SJSA1 (cell line): ENCODE data around the gene MAP1LC3B2. TPM values are rescaled to one million over a fixed set of nuclear protein-coding genes. Genes with fewer than 3 reads are reported as not detected.
"Not testable (repeated sequence)": the region's sequence is repeated elsewhere in the genome, so short reads cannot be mapped to it uniquely, and the experiment has no call there.

Experiments
- DNase-seq, 2 experiments: peaks; one replicate each; pipeline ENCODE4 v3.0.0-alpha.2; 2015 to 2020; ENCODE audit warnings: low spot score in 2 of 2, low read depth in 1 of 2
- H3K27ac ChIP-seq: fragments of 250-450 bp; sonication (Bioruptor Pico); 2 replicates; pipeline ENCODE4 v1.5.1; 2020; ENCODE audit warnings: mild to moderate bottlenecking, moderate library complexity
- H3K27me3 ChIP-seq: fragments of 250-450 bp; sonication (Bioruptor Pico); replicated peaks from 2 replicates; pipeline ENCODE4 v1.5.1; 2020; ENCODE audit warnings: mild to moderate bottlenecking, moderate library complexity
- H3K36me3 ChIP-seq: fragments of 250-450 bp; sonication (Bioruptor Pico); 2 replicates; pipeline ENCODE4 v1.5.1; 2020; ENCODE audit warnings: mild to moderate bottlenecking
- H3K4me1 ChIP-seq: fragments of 250-450 bp; sonication (Bioruptor Pico); replicated peaks from 2 replicates; pipeline ENCODE4 v1.6.1; 2021; ENCODE audit warnings: mild to moderate bottlenecking
- H3K4me3 ChIP-seq: fragments of 250-450 bp; sonication (Bioruptor Pico); 2 replicates; pipeline ENCODE4 v1.5.1; 2020; ENCODE audit warnings: mild to moderate bottlenecking
- H3K9me3 ChIP-seq: fragments of 250-450 bp; sonication (Bioruptor Pico); replicated peaks from 2 replicates; pipeline ENCODE4 v1.5.1; 2020; ENCODE audit warnings: mild to moderate bottlenecking
- total RNA-seq: library from RNA; depleted of rRNA; stranded (reverse); fragments of >200 nt; shearing (Covaris generic); gene quantifications from 2 replicates; pipeline ENCODE4 v1.2.3, GENCODE V29; 2014

The MAP1LC3B2 gene
- total RNA-seq, 1 experiment from 2014 or later: 0.37 TPM

GRCh38 chr12:116556964-116557698 is 2.0 kb upstream of the MAP1LC3B2 start:
- Histone ChIP-seq H3K4me3 (no peak overlapping the region), H3K36me3 (no peaks in the 10 kb centered on the region), H3K27me3 (no peaks in the 10 kb centered on the region), H3K4me1 (peaks cover 11% of the 10 kb centered on the region), H3K9me3 (0 out of 2 replicates have a peak, but pooled peaks cover under 1% of the 10 kb centered on the region), H3K27ac (no peak overlapping the region; the same call in 1 of the 2 replicates)
- no peak for DNase-seq

DNA sequence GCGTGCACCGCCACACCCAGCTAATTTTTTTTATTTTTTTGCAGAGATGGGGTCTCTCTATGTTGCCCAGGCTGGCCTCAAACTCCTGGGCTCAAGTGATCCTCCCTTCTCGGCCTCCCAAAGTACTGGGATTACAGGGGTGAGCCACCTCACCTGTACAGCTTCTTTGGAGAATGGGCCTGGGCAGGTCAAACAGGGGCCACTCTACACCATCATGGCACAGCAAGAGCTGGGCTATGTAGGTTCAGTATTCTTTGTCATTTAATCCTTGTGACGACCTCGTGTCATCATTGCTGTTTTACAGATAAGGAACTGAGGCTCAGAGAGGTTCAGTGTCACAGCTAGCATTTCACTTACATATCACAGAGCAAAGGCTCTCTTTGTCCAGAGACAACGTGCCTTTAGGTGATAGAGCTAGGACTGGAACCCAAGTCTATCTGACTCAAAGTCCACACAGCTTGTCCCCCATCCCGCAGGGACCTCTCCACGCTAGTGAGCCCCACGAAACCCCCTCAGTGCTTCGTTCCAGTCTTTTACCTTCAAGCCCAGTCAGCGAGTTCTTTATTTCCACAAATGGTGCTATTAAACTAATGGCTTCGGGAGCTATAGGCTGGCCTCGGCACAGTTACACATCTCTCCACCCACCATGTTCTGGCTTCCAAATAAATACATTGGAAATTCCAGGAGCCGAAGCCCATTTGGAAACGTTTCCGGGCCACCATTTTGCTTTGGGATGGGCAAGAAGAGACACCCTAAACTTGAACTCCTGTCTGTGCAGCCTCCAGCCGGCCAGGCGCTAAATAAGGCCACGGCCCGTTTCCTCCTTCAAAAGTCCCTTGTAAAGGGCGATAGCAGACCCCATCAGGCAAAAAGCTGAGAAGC is 660 bp upstream of the MAP1LC3B2 start:
- Histone ChIP-seq H3K36me3 (no peaks in the 10 kb centered on the region), H3K27ac (peak overlapping the region; percentile 90), H3K9me3 (peaks cover 4% of the 10 kb centered on the region; the same call in 1 of the 2 replicates), H3K27me3 (no peaks in the 10 kb centered on the region), H3K4me1 (peaks cover 11% of the 10 kb centered on the region), H3K4me3 (no peak overlapping the region)
- no peak for DNase-seq

- H3K4me3 ChIP-seq: no peak overlapping the region
- H3K27ac ChIP-seq: no peak overlapping the region
- peaks cover 4% of the 10 kb centered on the region; the same call in 1 of the 2 replicates for H3K9me3 ChIP-seq
- no peaks in the 10 kb centered on the region for H3K27me3 ChIP-seq
- no peak for DNase-seq
- H3K4me1 ChIP-seq: peaks cover 11% of the 10 kb centered on the region
- no peaks in the 10 kb centered on the region for H3K36me3 ChIP-seq
These were observed 2.1 kb downstream of the MAP1LC3B2 start for GRCh38 chr12:116561181-116561821.

- peaks cover 4% of the 10 kb centered on the region; the same call in 1 of the 2 replicates for H3K9me3 ChIP-seq
- H3K36me3 ChIP-seq: no peaks in the 10 kb centered on the region
- H3K27ac ChIP-seq: no peak overlapping the region
- peaks cover 11% of the 10 kb centered on the region for H3K4me1 ChIP-seq
- H3K4me3 ChIP-seq: no peak overlapping the region
- no peaks in the 10 kb centered on the region for H3K27me3 ChIP-seq
- DNase-seq: no peak
These were observed 2.9 kb downstream of the MAP1LC3B2 start for GRCh38 chr12:116562090-116562489.

- no peak for DNase-seq
- Histone ChIP-seq H3K9me3 (peaks cover 4% of the 10 kb centered on the region; the same call in 1 of the 2 replicates), H3K4me3 (no peak overlapping the region), H3K4me1 (peaks cover 11% of the 10 kb centered on the region), H3K36me3 (no peaks in the 10 kb centered on the region), H3K27me3 (no peaks in the 10 kb centered on the region), H3K27ac (no peak overlapping the region)
These were observed 4.1 kb downstream of the MAP1LC3B2 start for GRCh38 chr12:116563262-116563661.

GRCh38 chr12:116564080-116564479 is 4.9 kb downstream of the MAP1LC3B2 start:
- no peaks in the 10 kb centered on the region for H3K36me3 ChIP-seq
- DNase-seq: no peak
- H3K27ac ChIP-seq: no peak overlapping the region
- H3K4me3 ChIP-seq: no peak overlapping the region
- peaks cover 7% of the 10 kb centered on the region for H3K4me1 ChIP-seq
- H3K9me3 ChIP-seq: peaks cover 4% of the 10 kb centered on the region; the same call in 1 of the 2 replicates
- no peaks in the 10 kb centered on the region for H3K27me3 ChIP-seq

DNA sequence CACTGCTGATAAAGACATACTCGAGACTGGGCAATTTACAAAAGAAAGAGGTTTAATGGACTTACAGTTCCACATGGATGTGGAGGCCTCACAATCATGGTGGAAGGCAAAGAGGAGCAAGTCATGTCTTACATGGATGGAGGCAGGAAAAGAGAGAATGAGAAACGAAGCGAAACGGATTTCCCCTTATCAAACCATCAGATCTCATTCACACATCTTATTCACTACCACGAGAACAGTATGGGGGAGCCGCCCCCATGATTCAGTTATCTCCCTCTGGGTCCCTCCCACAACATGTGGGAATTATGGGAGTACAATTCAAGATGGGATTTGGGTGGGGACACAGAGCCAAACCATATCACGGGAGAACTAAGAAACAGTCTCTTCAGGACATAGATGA is 6.0 kb downstream of the MAP1LC3B2 start:
- not testable (repeated sequence) for H3K27me3 ChIP-seq, H3K9me3 ChIP-seq, H3K4me3 ChIP-seq, DNase-seq, H3K27ac ChIP-seq, H3K36me3 ChIP-seq, H3K4me1 ChIP-seq

DNA sequence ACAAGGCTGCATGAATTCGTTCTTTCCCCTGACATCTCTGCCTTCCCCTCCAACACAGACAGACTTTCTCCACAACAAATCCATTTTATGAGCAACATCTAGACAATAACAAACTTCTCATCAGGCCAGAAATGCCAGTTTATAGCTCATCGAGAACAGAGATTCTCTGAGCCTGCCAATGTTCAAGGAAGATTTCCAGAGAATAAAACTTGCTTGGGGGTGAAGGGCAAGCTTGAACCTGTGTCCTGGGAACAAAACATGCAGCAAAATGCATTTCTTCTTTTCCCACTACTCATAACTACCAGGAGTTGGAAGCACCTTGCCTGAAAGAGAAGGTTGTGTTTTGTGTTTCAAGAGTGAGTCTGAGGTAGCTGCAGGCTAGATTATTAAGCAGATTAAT is 6.8 kb downstream of the MAP1LC3B2 start:
- no peaks in the 10 kb centered on the region for H3K4me1 ChIP-seq
- no peak for DNase-seq
- H3K36me3 ChIP-seq: no peaks in the 10 kb centered on the region

DNA sequence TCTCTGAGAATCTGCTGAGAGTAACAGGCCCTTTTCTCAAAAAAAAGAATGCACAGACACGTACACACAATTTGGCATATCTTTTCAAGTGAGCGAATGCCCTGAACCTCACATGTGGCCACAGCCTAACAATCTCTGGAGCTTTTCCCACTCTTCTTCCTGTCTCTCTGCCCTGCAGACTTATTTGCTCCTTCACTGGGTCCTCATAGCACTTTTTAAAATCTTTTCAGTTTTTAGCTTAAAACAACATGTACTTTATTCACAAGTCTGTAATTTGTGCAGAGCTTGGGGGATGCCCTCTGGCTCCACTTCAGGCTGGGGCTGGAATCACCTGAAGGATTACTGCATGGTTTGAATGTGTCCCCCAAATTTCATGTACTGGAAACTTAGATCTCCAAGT is 9.0 kb downstream of the MAP1LC3B2 start:
- Histone ChIP-seq H3K4me1 (no peaks in the 10 kb centered on the region), H3K27me3 (no peaks in the 10 kb centered on the region), H3K4me3 (no peak overlapping the region), H3K27ac (no peak overlapping the region), H3K36me3 (no peaks in the 10 kb centered on the region), H3K9me3 (no peaks in the 10 kb centered on the region)
- no peak for DNase-seq

More for the DNA sequence above, 6.8 kb downstream of the MAP1LC3B2 start:
- H3K4me3 ChIP-seq: no peak overlapping the region
- peaks cover 4% of the 10 kb centered on the region; the same call in 1 of the 2 replicates for H3K9me3 ChIP-seq
- no peaks in the 10 kb centered on the region for H3K27me3 ChIP-seq
- no peak overlapping the region for H3K27ac ChIP-seq

DNA sequence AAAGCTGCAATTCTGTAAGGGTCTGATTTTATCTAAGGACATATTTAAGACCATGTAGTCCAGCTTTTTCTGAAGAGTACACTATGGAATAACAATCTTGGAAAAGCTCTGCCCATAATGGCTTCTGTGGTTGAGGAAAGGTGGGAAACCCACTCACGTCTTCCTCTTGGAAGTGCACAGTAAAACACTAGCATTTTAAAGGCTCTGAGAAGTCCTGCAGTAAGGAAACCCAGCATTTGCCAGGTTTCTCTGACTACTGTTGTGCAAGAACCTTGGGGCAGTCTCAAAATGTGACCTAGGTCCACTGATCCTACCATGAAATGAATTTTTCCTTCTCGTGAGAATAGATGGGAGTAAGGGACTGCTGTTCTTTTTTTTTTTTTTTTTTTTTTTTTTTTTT is 11.9 kb downstream of the MAP1LC3B2 start:
- DNase-seq: no peak
- H3K9me3 ChIP-seq: no peaks in the 10 kb centered on the region
- H3K27ac ChIP-seq: no peak overlapping the region
- H3K36me3 ChIP-seq: no peaks in the 10 kb centered on the region
- H3K4me3 ChIP-seq: no peak overlapping the region
- H3K27me3 ChIP-seq: no peaks in the 10 kb centered on the region
- no peaks in the 10 kb centered on the region for H3K4me1 ChIP-seq

DNA sequence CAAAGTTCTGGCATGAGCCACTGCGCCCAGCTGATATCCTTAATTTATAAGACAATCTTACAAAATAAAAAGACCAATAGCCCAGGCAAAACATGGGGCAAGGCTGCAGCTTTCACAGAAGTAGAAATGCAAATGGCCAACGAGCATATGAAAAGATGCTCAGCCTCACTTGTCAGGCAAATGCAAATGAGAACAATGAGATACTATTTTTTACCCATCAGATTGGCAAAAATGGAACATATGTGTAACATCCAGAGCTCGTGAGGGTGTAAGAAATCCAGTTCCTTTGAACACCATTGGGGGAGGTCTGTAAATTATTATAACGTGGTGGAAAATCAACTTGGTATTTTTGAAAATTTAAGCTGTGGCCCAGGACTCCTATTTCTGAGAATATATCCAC is 14.6 kb downstream of the MAP1LC3B2 start:
- Histone ChIP-seq H3K4me1 (no peaks in the 10 kb centered on the region), H3K9me3 (no peaks in the 10 kb centered on the region), H3K27me3 (no peaks in the 10 kb centered on the region), H3K4me3 (no peak overlapping the region), H3K27ac (no peak overlapping the region), H3K36me3 (no peaks in the 10 kb centered on the region)
- no peak for DNase-seq

DNA sequence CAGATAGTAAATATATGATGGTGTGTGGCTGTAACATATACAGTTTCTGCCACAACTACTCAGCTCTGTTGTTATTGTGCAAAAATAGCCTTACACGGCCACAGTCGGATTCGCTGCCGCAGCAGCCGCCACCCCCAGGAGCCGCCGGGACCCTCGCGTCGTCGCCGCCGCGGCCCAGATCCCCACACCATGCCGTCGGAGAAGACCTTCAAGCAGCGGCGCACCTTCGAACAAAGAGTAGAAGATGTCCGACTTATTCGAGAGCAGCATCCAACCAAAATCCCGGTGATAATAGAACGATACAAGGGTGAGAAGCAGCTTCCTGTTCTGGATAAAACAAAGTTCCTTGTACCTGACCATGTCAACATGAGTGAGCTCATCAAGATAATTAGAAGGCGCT is 16.6 kb downstream of the MAP1LC3B2 start:
- H3K4me3 ChIP-seq, H3K36me3 ChIP-seq, H3K9me3 ChIP-seq, H3K27ac ChIP-seq, H3K4me1 ChIP-seq, DNase-seq, H3K27me3 ChIP-seq: not testable (repeated sequence)

- no peak for DNase-seq
- Histone ChIP-seq H3K4me3 (no peak overlapping the region), H3K36me3 (no peaks in the 10 kb centered on the region), H3K4me1 (no peaks in the 10 kb centered on the region), H3K9me3 (no peaks in the 10 kb centered on the region), H3K27ac (no peak overlapping the region), H3K27me3 (no peaks in the 10 kb centered on the region)
These were observed 18.0 kb downstream of the MAP1LC3B2 start for GRCh38 chr12:116577154-116577561.

- no peak for DNase-seq
- Histone ChIP-seq H3K4me3 (no peak overlapping the region), H3K27me3 (no peaks in the 10 kb centered on the region), H3K4me1 (no peaks in the 10 kb centered on the region), H3K27ac (no peak overlapping the region), H3K9me3 (no peaks in the 10 kb centered on the region), H3K36me3 (no peaks in the 10 kb centered on the region)
These were observed 18.9 kb downstream of the MAP1LC3B2 start for GRCh38 chr12:116578051-116578450.
